Panc1 (cell line): Measurements from ENCODE around the gene TTC21B. TPM values are rescaled to one million over a fixed set of nuclear protein-coding genes. Genes with fewer than 3 reads are reported as not detected.

Source experiments
- ATAC-seq: fragments of 200-7000 bp; cut with Tn5 transposase; 2 replicates; pipeline ENCODE4 v1.9.1; 2020; ENCODE audit warnings: mild to moderate bottlenecking, moderate library complexity
- BruUV-seq: library from RNA; stranded (reverse); fragments of 400-500 nt; replicated peaks from 2 replicates; lab custom pipeline; 2021; lab: Mats Ljungman, UMichigan
- CTCF ChIA-PET: fragments of 300-600 bp; sonication (Branson Sonifier 250); formaldehyde crosslinking; loops from one replicate; lab custom pipeline; 2022; ENCODE audit warnings: antibody characterized with exemption; lab: Charles Lee
- POLR2A ChIA-PET: fragments of 300-600 bp; sonication (Branson Sonifier 250); formaldehyde crosslinking; loops from one replicate; lab custom pipeline; 2022; ENCODE audit warnings: antibody characterized with exemption; lab: Charles Lee
- DNase-seq: peaks from one replicate; pipeline ENCODE4 v3.0.0-alpha.2; 2010; ENCODE audit warnings: low read depth, low spot score
- H3K27ac ChIP-seq: 2 replicates; pipeline ENCODE4 v1.5.1; 2011; ENCODE audit warnings: mild to moderate bottlenecking, low read length, inconsistent platforms
- H3K27me3 ChIP-seq: fragments of 200-500 bp; sonication (Bioruptor generic); 2 replicates; pipeline ENCODE4 v1.6.0; 2014; ENCODE audit warnings: low read length, inconsistent platforms; ENCODE audit not compliant: control insufficient read depth, insufficient read depth
- H3K36me3 ChIP-seq: fragments of 200-500 bp; sonication (Bioruptor generic); 2 replicates; pipeline ENCODE4 v1.5.1; 2014; ENCODE audit warnings: inconsistent platforms, mild to moderate bottlenecking, low read length, moderate library complexity; ENCODE audit not compliant: control insufficient read depth, insufficient read depth
- H3K4me1 ChIP-seq: 2 replicates; pipeline ENCODE4 v1.5.1; 2011; ENCODE audit warnings: inconsistent platforms, mild to moderate bottlenecking, low read length, moderate library complexity; ENCODE audit not compliant: control insufficient read depth, insufficient read depth
- H3K4me3 ChIP-seq, 2 experiments: 2 replicates each; pipeline ENCODE4 v1.5.1; 2011 to 2012; ENCODE audit warnings: low read depth in 2 of 2, low read length in 2 of 2, mild to moderate bottlenecking in 2 of 2, inconsistent platforms in 1 of 2, moderate library complexity in 1 of 2
- H3K9me3 ChIP-seq: fragments of 200-500 bp; sonication (Bioruptor generic); 2 replicates; pipeline ENCODE4 v1.5.1; 2014; ENCODE audit warnings: low read depth, mild to moderate bottlenecking, inconsistent platforms, low read length, moderate library complexity; ENCODE audit not compliant: control insufficient read depth, insufficient read depth
- CTCF ChIP-seq: fragments of 450-650 bp; IDR thresholded peaks from 2 replicates; pipeline ENCODE4 v1.5.1; 2017; ENCODE audit warnings: mild to moderate bottlenecking
- POLR2AphosphoS5 ChIP-seq: IDR thresholded peaks from 2 replicates; pipeline ENCODE4 v1.6.1; 2012; ENCODE audit warnings: mild to moderate bottlenecking, low read depth, low read length, moderate library complexity
- SIN3A ChIP-seq: IDR thresholded peaks from 2 replicates; pipeline ENCODE4 v1.6.1; 2012; ENCODE audit warnings: low read depth, mild to moderate bottlenecking, low read length, moderate library complexity, borderline replicate concordance; ENCODE audit not compliant: insufficient read depth
- TCF7L2 ChIP-seq: IDR thresholded peaks from 2 replicates; pipeline ENCODE4 v1.6.1; 2011; ENCODE audit warnings: mild to moderate bottlenecking, low read depth, low read length, inconsistent platforms
- in situ Hi-C: cut with HindIII; loops from 2 replicates; pipeline ENCODE4 v1.10.0; 2016; ENCODE audit warnings: low sequenced_read_pairs, low pct_unique_long_range_greater_than_20kb
- intact Hi-C: fragments of 100-400 bp; cut with micrococcal nuclease; formaldehyde crosslinking; loops from one replicate; pipeline ENCODE4 v1.10.0; 2022; ENCODE audit not compliant: unreplicated experiment
- total RNA-seq: library from RNA; stranded (reverse); gene quantifications from one replicate; pipeline ENCODE4 v1.2.1, GENCODE V29; 2021; ENCODE audit not compliant: unreplicated experiment
- TF ChIP-seq, protein P1 (sequence below), 2 experiments: IDR thresholded peaks; 2 replicates each; pipeline ENCODE4 v1.6.1; 2011 to 2012; ENCODE audit warnings: low read depth in 2 of 2, control low read depth in 1 of 2, low read length in 1 of 2, mild to moderate bottlenecking in 1 of 2, moderate library complexity in 1 of 2; ENCODE audit not compliant: insufficient read depth in 1 of 2

Gene TTC21B
- total RNA-seq, 1 experiment from 2014 or later, result 12.4 TPM

- H3K4me3 ChIP-seq, result no peak overlapping the region
- ChIA-PET POLR2A (no interaction called here), CTCF (no interaction called here)
- in situ Hi-C loops, result no loop called here
- H3K27me3 ChIP-seq, result no peaks in the 10 kb centered on the region
- TF ChIP-seq, protein P1, sequence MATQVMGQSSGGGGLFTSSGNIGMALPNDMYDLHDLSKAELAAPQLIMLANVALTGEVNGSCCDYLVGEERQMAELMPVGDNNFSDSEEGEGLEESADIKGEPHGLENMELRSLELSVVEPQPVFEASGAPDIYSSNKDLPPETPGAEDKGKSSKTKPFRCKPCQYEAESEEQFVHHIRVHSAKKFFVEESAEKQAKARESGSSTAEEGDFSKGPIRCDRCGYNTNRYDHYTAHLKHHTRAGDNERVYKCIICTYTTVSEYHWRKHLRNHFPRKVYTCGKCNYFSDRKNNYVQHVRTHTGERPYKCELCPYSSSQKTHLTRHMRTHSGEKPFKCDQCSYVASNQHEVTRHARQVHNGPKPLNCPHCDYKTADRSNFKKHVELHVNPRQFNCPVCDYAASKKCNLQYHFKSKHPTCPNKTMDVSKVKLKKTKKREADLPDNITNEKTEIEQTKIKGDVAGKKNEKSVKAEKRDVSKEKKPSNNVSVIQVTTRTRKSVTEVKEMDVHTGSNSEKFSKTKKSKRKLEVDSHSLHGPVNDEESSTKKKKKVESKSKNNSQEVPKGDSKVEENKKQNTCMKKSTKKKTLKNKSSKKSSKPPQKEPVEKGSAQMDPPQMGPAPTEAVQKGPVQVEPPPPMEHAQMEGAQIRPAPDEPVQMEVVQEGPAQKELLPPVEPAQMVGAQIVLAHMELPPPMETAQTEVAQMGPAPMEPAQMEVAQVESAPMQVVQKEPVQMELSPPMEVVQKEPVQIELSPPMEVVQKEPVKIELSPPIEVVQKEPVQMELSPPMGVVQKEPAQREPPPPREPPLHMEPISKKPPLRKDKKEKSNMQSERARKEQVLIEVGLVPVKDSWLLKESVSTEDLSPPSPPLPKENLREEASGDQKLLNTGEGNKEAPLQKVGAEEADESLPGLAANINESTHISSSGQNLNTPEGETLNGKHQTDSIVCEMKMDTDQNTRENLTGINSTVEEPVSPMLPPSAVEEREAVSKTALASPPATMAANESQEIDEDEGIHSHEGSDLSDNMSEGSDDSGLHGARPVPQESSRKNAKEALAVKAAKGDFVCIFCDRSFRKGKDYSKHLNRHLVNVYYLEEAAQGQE (IDR thresholded peaks at IDR 0.05; ENCODE audit: insufficient read depth in 1 of 2, low read depth in 2 of 2, low read length in 1 of 2), result no peak
- TF ChIP-seq POLR2AphosphoS5 (no peak), TCF7L2 (no peak), CTCF (no peak), SIN3A (no peak)
- intact Hi-C loops, result no loop called here
- BruUV-seq, result no TSS peak
- H3K27ac ChIP-seq, result no peak overlapping the region
- no peaks in the 10 kb centered on the region for H3K36me3 ChIP-seq
- no peaks in the 10 kb centered on the region for H3K4me1 ChIP-seq
- no peaks in the 10 kb centered on the region for H3K9me3 ChIP-seq
- no peak for DNase-seq
- no peak for ATAC-seq
Measured at GRCh38 chr2:165961818-165962217, 8.2 kb upstream of the TTC21B start.

GRCh38 chr2:165959371-165959770 is 5.8 kb upstream of the TTC21B start:
- peaks cover 6% of the 10 kb centered on the region for H3K4me1 ChIP-seq
- H3K27me3 ChIP-seq, result no peaks in the 10 kb centered on the region
- ChIA-PET POLR2A (no interaction called here), CTCF (no interaction called here)
- no peaks in the 10 kb centered on the region for H3K36me3 ChIP-seq
- no TSS peak for BruUV-seq
- H3K9me3 ChIP-seq, result no peaks in the 10 kb centered on the region
- DNase-seq (no peak), ATAC-seq (no peak)
- in situ Hi-C loops, result no loop called here
- no peak overlapping the region for H3K4me3 ChIP-seq
- intact Hi-C loops, result no loop called here
- TF ChIP-seq, protein P1 (IDR thresholded peaks at IDR 0.05; ENCODE audit: insufficient read depth in 1 of 2, low read depth in 2 of 2, low read length in 1 of 2), result no peak
- TF ChIP-seq TCF7L2 (no peak), SIN3A (no peak), CTCF (no peak), POLR2AphosphoS5 (no peak)
- H3K27ac ChIP-seq, result no peak overlapping the region
